DND-41 (cell line): ENCODE measurements around the gene ITPR2.
"Not testable (repeated sequence)": the region's sequence is repeated elsewhere in the genome, so short reads cannot be mapped to it uniquely, and the experiment has no call there.

ENCODE experiments used
- ATAC-seq: fragments of 200-7000 bp; cut with Tn5 transposase; 3 replicates; pipeline ENCODE4 v1.9.1; 2021; ENCODE audit warnings: low read depth; ENCODE audit not compliant: insufficient read depth
- DNase-seq: peaks from one replicate; pipeline ENCODE4 v3.0.0-alpha.2; 2020
- H2AFZ ChIP-seq: 2 replicates; pipeline ENCODE4 v1.6.0; 2012; ENCODE audit warnings: low read depth, low read length
- H3K27ac ChIP-seq: 2 replicates; pipeline ENCODE4 v1.5.1; 2012; ENCODE audit warnings: low read length, inconsistent platforms
- H3K27me3 ChIP-seq: fragments of 200-600 bp; sonication (generic); 2 replicates; pipeline ENCODE4 v1.6.0; 2012; ENCODE audit warnings: low read length, mild to moderate bottlenecking, inconsistent platforms; ENCODE audit not compliant: insufficient read depth, poor library complexity
- H3K36me3 ChIP-seq: 2 replicates; pipeline ENCODE4 v1.5.1; 2012; ENCODE audit warnings: low read length, inconsistent platforms; ENCODE audit not compliant: insufficient read depth
- H3K4me1 ChIP-seq: 2 replicates; pipeline ENCODE4 v1.5.1; 2012; ENCODE audit warnings: mild to moderate bottlenecking, low read length; ENCODE audit not compliant: insufficient read depth
- H3K4me2 ChIP-seq: 2 replicates; pipeline ENCODE4 v1.6.0; 2012; ENCODE audit warnings: mild to moderate bottlenecking, moderate library complexity, low read length, inconsistent platforms; ENCODE audit not compliant: insufficient read depth
- H3K4me3 ChIP-seq, 2 experiments: fragments of 200-600 bp in 1 of 2; shearing (Covaris generic) in 1 of 2; 2 replicates each; pipeline ENCODE4 v1.5.1; 2012 to 2016; ENCODE audit warnings: inconsistent platforms in 2 of 2, low read length in 2 of 2, mild to moderate bottlenecking in 2 of 2, low read depth in 1 of 2, moderate library complexity in 1 of 2
- H3K79me2 ChIP-seq: 2 replicates; pipeline ENCODE4 v1.6.0; 2012; ENCODE audit warnings: low read length, inconsistent platforms; ENCODE audit not compliant: insufficient read depth
- H3K9ac ChIP-seq: 2 replicates; pipeline ENCODE4 v1.6.0; 2012; ENCODE audit warnings: low read depth, mild to moderate bottlenecking, inconsistent platforms, low read length, moderate library complexity
- H3K9me3 ChIP-seq: 2 replicates; pipeline ENCODE4 v1.5.1; 2012; ENCODE audit warnings: low read length, moderate library complexity, mild to moderate bottlenecking, inconsistent platforms; ENCODE audit not compliant: insufficient read depth, severe bottlenecking
- H4K20me1 ChIP-seq: 2 replicates; pipeline ENCODE4 v1.6.0; 2012; ENCODE audit warnings: low read length; ENCODE audit not compliant: insufficient read depth
- EZH2 ChIP-seq: IDR thresholded peaks from 3 replicates; pipeline ENCODE4 v1.6.1; 2012; ENCODE audit warnings: borderline replicate concordance, low read depth, mild to moderate bottlenecking, moderate library complexity, low read length, inconsistent platforms; ENCODE audit not compliant: severe bottlenecking
- TF ChIP-seq, protein P1 (sequence below): IDR thresholded peaks from 2 replicates; pipeline ENCODE4 v1.5.1; 2012; ENCODE audit warnings: borderline replicate concordance, low read length, moderate library complexity, mild to moderate bottlenecking; ENCODE audit not compliant: poor library complexity, severe bottlenecking; ENCODE audit errors: extremely low read depth

The ITPR2 gene

DNA sequence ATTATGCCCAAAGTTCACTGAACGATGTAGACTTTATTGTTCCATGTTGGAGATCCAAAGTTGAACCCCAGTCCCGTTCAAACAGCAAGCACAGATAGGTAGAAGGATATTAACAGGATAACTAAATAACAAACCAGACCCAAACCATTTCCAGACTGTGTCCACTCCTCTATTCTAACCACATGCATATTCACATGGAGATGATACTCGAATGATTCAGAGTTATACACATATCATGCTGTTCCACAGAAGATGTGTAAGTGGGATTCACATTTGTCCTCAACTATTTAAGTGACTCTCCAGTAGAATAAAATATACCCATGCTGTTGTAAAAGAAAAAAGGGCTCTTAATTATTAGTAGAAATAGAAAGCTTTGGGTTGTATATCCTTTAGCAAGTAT lies 185.9 kb downstream of the ITPR2 start:
- H3K79me2 ChIP-seq, result no peaks in the 10 kb centered on the region
- no peaks in the 10 kb centered on the region for H4K20me1 ChIP-seq
- no peaks in the 10 kb centered on the region for H3K4me1 ChIP-seq
- no peak overlapping the region for H3K27ac ChIP-seq
- H3K36me3 ChIP-seq, result peaks cover 15% of the 10 kb centered on the region
- no peak overlapping the region for H2AFZ ChIP-seq
- DNase-seq, result no peak
- ATAC-seq, result no peak
- TF ChIP-seq EZH2, result no peak
- TF ChIP-seq, protein P1, sequence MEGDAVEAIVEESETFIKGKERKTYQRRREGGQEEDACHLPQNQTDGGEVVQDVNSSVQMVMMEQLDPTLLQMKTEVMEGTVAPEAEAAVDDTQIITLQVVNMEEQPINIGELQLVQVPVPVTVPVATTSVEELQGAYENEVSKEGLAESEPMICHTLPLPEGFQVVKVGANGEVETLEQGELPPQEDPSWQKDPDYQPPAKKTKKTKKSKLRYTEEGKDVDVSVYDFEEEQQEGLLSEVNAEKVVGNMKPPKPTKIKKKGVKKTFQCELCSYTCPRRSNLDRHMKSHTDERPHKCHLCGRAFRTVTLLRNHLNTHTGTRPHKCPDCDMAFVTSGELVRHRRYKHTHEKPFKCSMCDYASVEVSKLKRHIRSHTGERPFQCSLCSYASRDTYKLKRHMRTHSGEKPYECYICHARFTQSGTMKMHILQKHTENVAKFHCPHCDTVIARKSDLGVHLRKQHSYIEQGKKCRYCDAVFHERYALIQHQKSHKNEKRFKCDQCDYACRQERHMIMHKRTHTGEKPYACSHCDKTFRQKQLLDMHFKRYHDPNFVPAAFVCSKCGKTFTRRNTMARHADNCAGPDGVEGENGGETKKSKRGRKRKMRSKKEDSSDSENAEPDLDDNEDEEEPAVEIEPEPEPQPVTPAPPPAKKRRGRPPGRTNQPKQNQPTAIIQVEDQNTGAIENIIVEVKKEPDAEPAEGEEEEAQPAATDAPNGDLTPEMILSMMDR, result no peak
- no peaks in the 10 kb centered on the region for H3K9me3 ChIP-seq
- H3K4me3 ChIP-seq, result no peak overlapping the region
- no peak overlapping the region for H3K4me2 ChIP-seq
- no peaks in the 10 kb centered on the region for H3K27me3 ChIP-seq
- H3K9ac ChIP-seq, result no peak overlapping the region

DNA sequence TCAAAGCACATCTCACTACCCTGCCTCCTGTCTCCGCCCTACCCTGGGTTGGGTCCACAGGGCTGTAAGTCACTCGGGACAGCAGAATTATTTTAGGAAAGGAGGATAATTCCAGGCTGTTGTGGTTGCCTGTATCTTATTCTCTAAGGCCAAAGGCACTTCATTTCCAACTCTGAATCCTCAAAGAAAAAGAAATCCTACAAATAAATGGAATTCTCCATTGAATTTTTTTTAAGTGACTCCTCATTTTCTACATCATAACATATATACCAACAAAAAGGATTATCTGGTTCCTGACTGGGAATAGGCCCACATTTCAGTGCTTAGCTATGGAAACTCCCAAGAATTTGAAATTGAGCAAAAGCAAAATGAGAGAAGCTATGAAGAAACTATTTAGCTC lies 186.4 kb downstream of the ITPR2 start:
- no peak overlapping the region for H3K27ac ChIP-seq
- H3K4me1 ChIP-seq, result no peaks in the 10 kb centered on the region
- H3K27me3 ChIP-seq, result no peaks in the 10 kb centered on the region
- H2AFZ ChIP-seq, result no peak overlapping the region
- no peak overlapping the region for H3K4me3 ChIP-seq
- ATAC-seq (no peak), DNase-seq (no peak)
- no peaks in the 10 kb centered on the region for H4K20me1 ChIP-seq
- no peaks in the 10 kb centered on the region for H3K9me3 ChIP-seq
- no peak overlapping the region for H3K4me2 ChIP-seq
- TF ChIP-seq, protein P1, result no peak
- TF ChIP-seq EZH2, result no peak
- H3K79me2 ChIP-seq, result no peaks in the 10 kb centered on the region
- no peak overlapping the region for H3K9ac ChIP-seq
- peaks cover 9% of the 10 kb centered on the region for H3K36me3 ChIP-seq

DNA sequence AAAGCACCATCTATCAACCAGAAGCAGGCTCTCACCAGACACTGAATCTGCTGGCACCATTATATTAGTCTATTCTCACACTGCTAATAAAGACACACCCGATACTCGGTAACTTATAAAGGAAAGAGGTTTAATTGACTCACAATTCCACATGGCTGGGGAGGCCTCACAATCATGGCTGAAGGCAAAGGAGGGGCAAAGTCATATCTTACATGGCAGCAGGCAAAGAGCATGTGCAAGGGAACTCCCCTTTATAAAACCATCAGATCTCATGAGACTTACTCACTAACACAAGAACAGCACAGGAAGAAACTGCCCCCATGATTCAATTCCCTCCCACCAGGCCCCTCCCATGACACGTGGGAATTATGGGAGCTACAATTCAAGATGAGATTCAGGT lies 188.6 kb downstream of the ITPR2 start:
- H4K20me1 ChIP-seq, H3K27ac ChIP-seq, H3K4me3 ChIP-seq, H2AFZ ChIP-seq, H3K9me3 ChIP-seq, H3K9ac ChIP-seq, H3K4me2 ChIP-seq, ATAC-seq, DNase-seq, H3K4me1 ChIP-seq, H3K79me2 ChIP-seq, H3K36me3 ChIP-seq, H3K27me3 ChIP-seq: not testable (repeated sequence)

DNA sequence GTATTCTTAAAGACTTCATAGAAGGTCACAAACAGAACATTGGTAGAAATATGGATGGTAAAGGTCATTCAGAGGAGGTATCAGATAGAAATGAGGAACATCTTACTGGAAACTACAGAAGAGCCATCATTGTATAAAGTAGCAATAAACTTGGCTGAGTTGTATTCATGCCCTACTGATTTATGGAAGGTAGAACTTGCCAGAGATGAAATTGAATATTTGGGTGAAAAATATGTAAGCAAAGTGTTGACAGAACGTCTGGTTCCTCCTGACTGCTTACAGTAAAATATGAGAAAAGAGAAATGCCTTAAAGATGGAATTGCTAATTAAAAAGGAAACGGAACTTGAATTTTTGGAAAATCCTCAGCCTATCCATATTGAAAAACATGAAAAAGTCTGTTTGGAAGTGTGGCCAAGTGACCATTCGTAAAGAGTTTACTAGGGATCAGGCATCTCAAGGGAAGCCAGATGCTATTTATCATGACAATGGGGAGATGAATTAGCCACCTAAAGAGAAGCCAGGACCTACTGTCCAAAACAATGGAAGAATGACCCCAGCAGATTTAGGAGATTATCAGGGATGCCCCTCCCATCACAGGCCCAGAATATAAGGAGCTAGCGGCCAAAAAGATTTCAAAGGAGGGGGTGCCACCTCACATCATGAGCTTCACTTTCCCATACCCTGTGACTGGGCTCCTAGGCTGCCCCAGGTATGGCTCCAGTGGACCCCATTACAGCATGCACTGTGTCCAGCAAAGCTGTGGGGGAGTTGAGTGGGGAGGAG lies 189.3 kb downstream of the ITPR2 start:
- DNase-seq, result no peak
- H3K4me3 ChIP-seq, result no peak overlapping the region
- no peaks in the 10 kb centered on the region for H3K4me1 ChIP-seq
- no peak for ATAC-seq
- H3K9ac ChIP-seq, result no peak overlapping the region
- no peaks in the 10 kb centered on the region for H3K27me3 ChIP-seq
- peaks cover 6% of the 10 kb centered on the region for H3K36me3 ChIP-seq
- H3K79me2 ChIP-seq, result no peaks in the 10 kb centered on the region
- no peaks in the 10 kb centered on the region for H3K9me3 ChIP-seq
- no peaks in the 10 kb centered on the region for H4K20me1 ChIP-seq
- no peak overlapping the region for H3K4me2 ChIP-seq
- H2AFZ ChIP-seq, result no peak overlapping the region
- no peak overlapping the region for H3K27ac ChIP-seq
- TF ChIP-seq, protein P1, result no peak
- no peak for TF ChIP-seq EZH2
